H9 (cell line): ENCODE measurements around the gene FTO. TPM values are rescaled to one million over a fixed set of nuclear protein-coding genes. Genes with fewer than 3 reads are reported as not detected.

Source experiments
- DNase-seq: peaks from one replicate; pipeline ENCODE4 v3.0.0-alpha.2; 2017
- H2AFZ ChIP-seq: one replicate; pipeline ENCODE4 v1.6.1; 2013; ENCODE audit warnings: mild to moderate bottlenecking, low read length, control low read depth, moderate library complexity
- H2AK5ac ChIP-seq: 2 replicates; pipeline ENCODE4 v1.6.1; 2013; ENCODE audit warnings: low read length, control low read depth, mixed read lengths; ENCODE audit not compliant: insufficient read length
- H2BK120ac ChIP-seq: one replicate; pipeline ENCODE4 v1.6.1; 2013; ENCODE audit warnings: low read depth, mild to moderate bottlenecking, low read length, control low read depth, inconsistent platforms; ENCODE audit not compliant: poor library complexity, severe bottlenecking
- H2BK12ac ChIP-seq: 2 replicates; pipeline ENCODE4 v1.6.1; 2013; ENCODE audit warnings: low read length, control low read depth, mixed read lengths, low read depth; ENCODE audit not compliant: insufficient read length
- H2BK15ac ChIP-seq: 2 replicates; pipeline ENCODE4 v1.6.1; 2013; ENCODE audit warnings: low read depth, low read length, control low read depth
- H2BK20ac ChIP-seq: one replicate; pipeline ENCODE4 v1.6.1; 2013; ENCODE audit warnings: low read depth, mild to moderate bottlenecking, low read length, control low read depth, inconsistent platforms; ENCODE audit not compliant: poor library complexity, severe bottlenecking
- H2BK5ac ChIP-seq: 2 replicates; pipeline ENCODE4 v1.6.1; 2013; ENCODE audit warnings: low read length, control low read depth, mixed read lengths; ENCODE audit not compliant: insufficient read length
- H3K14ac ChIP-seq: 2 replicates; pipeline ENCODE4 v1.6.1; 2013; ENCODE audit warnings: low read length, control low read depth; ENCODE audit not compliant: insufficient read depth
- H3K18ac ChIP-seq: 2 replicates; pipeline ENCODE4 v1.6.1; 2013; ENCODE audit warnings: low read depth, mild to moderate bottlenecking, mixed read lengths, low read length, control low read depth; ENCODE audit not compliant: insufficient read length
- H3K23ac ChIP-seq: 2 replicates; pipeline ENCODE4 v1.6.1; 2013; ENCODE audit warnings: low read length, control low read depth, mixed read lengths, low read depth; ENCODE audit not compliant: insufficient read length
- H3K23me2 ChIP-seq: 2 replicates; pipeline ENCODE4 v1.6.1; 2013; ENCODE audit warnings: low read depth, mild to moderate bottlenecking, mixed read lengths, low read length, control low read depth; ENCODE audit not compliant: insufficient read length, poor library complexity, severe bottlenecking
- H3K27ac ChIP-seq: 2 replicates; pipeline ENCODE4 v1.5.1; 2013; ENCODE audit warnings: low read length, control low read depth, mixed read lengths, low read depth; ENCODE audit not compliant: insufficient read length
- H3K27me3 ChIP-seq: 2 replicates; pipeline ENCODE4 v1.6.1; 2013; ENCODE audit warnings: low read length, control low read depth, inconsistent platforms; ENCODE audit not compliant: insufficient read depth
- H3K4ac ChIP-seq: 2 replicates; pipeline ENCODE4 v1.6.1; 2013; ENCODE audit warnings: low read depth, mild to moderate bottlenecking, control low read depth, inconsistent platforms, low read length, moderate library complexity
- H3K4me1 ChIP-seq: 2 replicates; pipeline ENCODE4 v1.6.1; 2013; ENCODE audit warnings: low read length, control low read depth, inconsistent platforms; ENCODE audit not compliant: insufficient read depth
- H3K4me2 ChIP-seq: 2 replicates; pipeline ENCODE4 v1.6.1; 2013; ENCODE audit warnings: low read length, control low read depth, mixed read lengths; ENCODE audit not compliant: insufficient read length, insufficient read depth
- H3K56ac ChIP-seq: 2 replicates; pipeline ENCODE4 v1.6.1; 2013; ENCODE audit warnings: low read depth, mild to moderate bottlenecking, mixed read lengths, low read length, control low read depth; ENCODE audit not compliant: insufficient read length
- H3K79me1 ChIP-seq: 2 replicates; pipeline ENCODE4 v1.6.1; 2013; ENCODE audit warnings: low read depth, mild to moderate bottlenecking, moderate library complexity, low read length, control low read depth, inconsistent platforms; ENCODE audit not compliant: insufficient read depth, poor library complexity, severe bottlenecking
- H3K79me2 ChIP-seq: 2 replicates; pipeline ENCODE4 v1.6.1; 2013; ENCODE audit warnings: low read length, control low read depth, inconsistent platforms; ENCODE audit not compliant: insufficient read depth
- H3K9ac ChIP-seq: 2 replicates; pipeline ENCODE4 v1.6.1; 2013; ENCODE audit warnings: low read length, control low read depth, mixed read lengths; ENCODE audit not compliant: insufficient read length; ENCODE audit errors: extremely low read depth
- H3K9me3 ChIP-seq: one replicate; pipeline ENCODE4 v1.6.1; 2013; ENCODE audit warnings: low read depth, low read length, inconsistent platforms; ENCODE audit not compliant: control insufficient read depth
- H3T11ph ChIP-seq: one replicate; pipeline ENCODE4 v1.6.1; 2013; ENCODE audit warnings: mild to moderate bottlenecking, low read length, control low read depth, inconsistent platforms
- H4K20me1 ChIP-seq: one replicate; pipeline ENCODE4 v1.6.1; 2013; ENCODE audit not compliant: control insufficient read depth, insufficient read length, insufficient read depth
- H4K5ac ChIP-seq: 2 replicates; pipeline ENCODE4 v1.6.1; 2013; ENCODE audit warnings: low read depth, mild to moderate bottlenecking, mixed read lengths, low read length, control low read depth; ENCODE audit not compliant: insufficient read length
- H4K8ac ChIP-seq: replicated peaks from 2 replicates; pipeline ENCODE4 v1.6.1; 2013; ENCODE audit warnings: low read length, control low read depth, mixed read lengths, low read depth; ENCODE audit not compliant: insufficient read length
- H4K91ac ChIP-seq: 2 replicates; pipeline ENCODE4 v1.6.1; 2013; ENCODE audit warnings: low read depth, mild to moderate bottlenecking, moderate library complexity, mixed read lengths, low read length, control low read depth; ENCODE audit not compliant: insufficient read length
- H3K27ac Mint-ChIP-seq, 3 experiments: 2 replicates in 2 of 3; 3 replicates in 1 of 3; pipeline ENCODE4 v1.8.0; 2020 to 2021; ENCODE audit warnings: mixed read lengths in 3 of 3, mild to moderate bottlenecking in 1 of 3, moderate library complexity in 1 of 3
- H3K27me3 Mint-ChIP-seq: 2 replicates; pipeline ENCODE4 v1.8.0; 2021; ENCODE audit warnings: low read depth, mild to moderate bottlenecking, moderate library complexity, mixed read lengths
- H3K36me3 Mint-ChIP-seq, 3 experiments: 2 replicates in 2 of 3; 3 replicates in 1 of 3; pipeline ENCODE4 v1.8.0; 2020 to 2021; ENCODE audit warnings: low read depth in 3 of 3, mixed read lengths in 3 of 3; ENCODE audit not compliant: insufficient read depth in 1 of 3
- H3K4me1 Mint-ChIP-seq, 2 experiments: 2 replicates each; pipeline ENCODE4 v1.8.0; 2020; ENCODE audit warnings: mixed read lengths in 2 of 2
- H3K4me3 Mint-ChIP-seq, 2 experiments: 2 replicates in 1 of 2; 3 replicates in 1 of 2; pipeline ENCODE4 v1.8.0; 2020 to 2021; ENCODE audit warnings: mild to moderate bottlenecking in 2 of 2, mixed read lengths in 2 of 2, moderate library complexity in 1 of 2
- H3K9me3 Mint-ChIP-seq, 2 experiments: 2 replicates in 1 of 2; 3 replicates in 1 of 2; pipeline ENCODE4 v1.8.0; 2020; ENCODE audit warnings: mild to moderate bottlenecking in 2 of 2, mixed read lengths in 2 of 2, moderate library complexity in 1 of 2
- WGBS: extraction: QIAGEN DNeasy Blood & Tissue Kit; methylation state at CpG from one replicate; pipeline ENCODE4 v1.1.7; 2013; ENCODE audit warnings: missing lambda C conversion rate, low lambda C conversion rate, mixed read lengths; ENCODE audit not compliant: insufficient read length; ENCODE audit errors: extremely low coverage; 5-methylcytosine and 5-hydroxymethylcytosine counted together
- total RNA-seq: library from RNA; stranded (reverse); gene quantifications from 2 replicates; pipeline ENCODE4 v1.2.1, GENCODE V29; 2021
- TF ChIP-seq, protein P1 (sequence below): fragments of 200-600 bp; sonication (generic); conservative IDR thresholded peaks from 3 replicates; pipeline ENCODE4 v1.8.0; 2021; ENCODE audit warnings: antibody characterized with exemption, mild to moderate bottlenecking

Gene FTO
- total RNA-seq, 1 experiment from 2014 or later, result 67.9 TPM

DNA sequence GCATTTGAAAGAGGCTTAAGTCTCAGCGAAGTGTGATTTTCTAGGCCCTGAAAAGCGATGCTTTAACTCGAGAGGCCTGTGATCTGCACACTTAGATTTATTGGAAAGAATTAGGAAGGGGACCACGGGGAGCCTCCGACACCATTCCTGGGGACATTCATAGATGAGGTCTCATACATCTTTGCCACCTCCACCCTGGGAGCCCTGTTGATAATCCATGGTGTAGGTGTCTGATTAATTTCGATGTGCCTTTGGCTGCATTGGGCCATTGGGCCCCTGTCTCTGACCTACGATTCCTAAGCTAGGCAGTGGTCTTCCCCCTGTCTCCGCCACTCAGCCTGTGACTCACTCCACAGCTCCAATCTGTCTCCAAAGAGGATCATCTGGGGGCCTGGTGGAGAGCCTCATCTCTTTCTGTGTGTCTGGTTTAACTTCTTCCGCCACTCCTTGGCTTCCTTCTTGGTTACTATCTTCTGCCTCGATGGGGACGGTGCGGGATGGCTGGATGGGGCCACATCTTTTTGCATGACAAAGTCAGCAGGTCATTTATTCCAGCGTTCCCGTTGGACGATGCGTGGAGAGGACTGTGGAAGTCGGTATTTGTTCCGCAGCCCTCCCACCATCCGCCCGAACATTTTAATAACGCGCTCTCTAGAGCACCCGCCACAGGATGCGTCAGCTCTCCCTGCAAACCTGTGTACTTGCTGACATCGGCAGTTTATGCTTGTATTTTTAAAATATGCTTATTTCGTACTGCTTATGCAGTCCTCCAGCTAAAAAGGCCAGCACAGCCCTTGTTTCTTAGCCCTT lies 473.3 kb downstream of the FTO start:
- no peak overlapping the region for H3K23ac ChIP-seq
- H3T11ph ChIP-seq, result no peak overlapping the region
- no peak overlapping the region for H3K14ac ChIP-seq
- no peak overlapping the region for H4K5ac ChIP-seq
- no peak overlapping the region for H2BK15ac ChIP-seq
- H3K36me3 Mint-ChIP-seq, result no peaks in the 10 kb centered on the region
- no peaks in the 10 kb centered on the region for H3K79me1 ChIP-seq
- H3K56ac ChIP-seq, result no peak overlapping the region
- no peak overlapping the region for H3K4me2 ChIP-seq
- H4K8ac ChIP-seq, result no peak overlapping the region
- H2BK5ac ChIP-seq, result no peak overlapping the region
- no peaks in the 10 kb centered on the region for H3K9me3 Mint-ChIP-seq
- H3K27ac Mint-ChIP-seq, result peak overlapping the region in 1 of 3 experiments; percentile 28; a peak in 1 of 7 replicates
- H2AFZ ChIP-seq, result no peak overlapping the region
- no peaks in the 10 kb centered on the region for H3K27me3 ChIP-seq
- H4K91ac ChIP-seq, result no peak overlapping the region
- no peak for DNase-seq
- peaks cover 32 to 43% of the 10 kb centered on the region in 2 experiments for H3K4me1 Mint-ChIP-seq
- H3K4ac ChIP-seq, result no peak overlapping the region
- no peak overlapping the region for H2AK5ac ChIP-seq
- no peak overlapping the region for H2BK20ac ChIP-seq
- no peaks in the 10 kb centered on the region for H4K20me1 ChIP-seq
- WGBS, result no CpG with 5 or more reads among the region's 26 CpGs
- H2BK12ac ChIP-seq, result no peak overlapping the region
- H3K79me2 ChIP-seq, result no peaks in the 10 kb centered on the region
- peak overlapping the region in 1 of 2 experiments; percentile 33; a peak in 2 of 5 replicates for H3K4me3 Mint-ChIP-seq
- TF ChIP-seq, protein P1, sequence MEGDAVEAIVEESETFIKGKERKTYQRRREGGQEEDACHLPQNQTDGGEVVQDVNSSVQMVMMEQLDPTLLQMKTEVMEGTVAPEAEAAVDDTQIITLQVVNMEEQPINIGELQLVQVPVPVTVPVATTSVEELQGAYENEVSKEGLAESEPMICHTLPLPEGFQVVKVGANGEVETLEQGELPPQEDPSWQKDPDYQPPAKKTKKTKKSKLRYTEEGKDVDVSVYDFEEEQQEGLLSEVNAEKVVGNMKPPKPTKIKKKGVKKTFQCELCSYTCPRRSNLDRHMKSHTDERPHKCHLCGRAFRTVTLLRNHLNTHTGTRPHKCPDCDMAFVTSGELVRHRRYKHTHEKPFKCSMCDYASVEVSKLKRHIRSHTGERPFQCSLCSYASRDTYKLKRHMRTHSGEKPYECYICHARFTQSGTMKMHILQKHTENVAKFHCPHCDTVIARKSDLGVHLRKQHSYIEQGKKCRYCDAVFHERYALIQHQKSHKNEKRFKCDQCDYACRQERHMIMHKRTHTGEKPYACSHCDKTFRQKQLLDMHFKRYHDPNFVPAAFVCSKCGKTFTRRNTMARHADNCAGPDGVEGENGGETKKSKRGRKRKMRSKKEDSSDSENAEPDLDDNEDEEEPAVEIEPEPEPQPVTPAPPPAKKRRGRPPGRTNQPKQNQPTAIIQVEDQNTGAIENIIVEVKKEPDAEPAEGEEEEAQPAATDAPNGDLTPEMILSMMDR, result no peak
- H3K4me1 ChIP-seq, result no peaks in the 10 kb centered on the region
- H2BK120ac ChIP-seq, result no peak overlapping the region
- H3K9me3 ChIP-seq, result no peaks in the 10 kb centered on the region
- H3K27ac ChIP-seq, result no peak overlapping the region
- no peak overlapping the region for H3K9ac ChIP-seq
- no peak overlapping the region for H3K18ac ChIP-seq
- no peaks in the 10 kb centered on the region for H3K23me2 ChIP-seq
- H3K27me3 Mint-ChIP-seq, result peaks cover 14% of the 10 kb centered on the region
